ENCODE results near the gene GNA14. TPM values are rescaled to one million over a fixed set of nuclear protein-coding genes. Genes with fewer than 3 reads are reported as not detected.

Gene GNA14
- total RNA-seq, 1 experiment from 2014 or later, result 1.3 TPM

DNA sequence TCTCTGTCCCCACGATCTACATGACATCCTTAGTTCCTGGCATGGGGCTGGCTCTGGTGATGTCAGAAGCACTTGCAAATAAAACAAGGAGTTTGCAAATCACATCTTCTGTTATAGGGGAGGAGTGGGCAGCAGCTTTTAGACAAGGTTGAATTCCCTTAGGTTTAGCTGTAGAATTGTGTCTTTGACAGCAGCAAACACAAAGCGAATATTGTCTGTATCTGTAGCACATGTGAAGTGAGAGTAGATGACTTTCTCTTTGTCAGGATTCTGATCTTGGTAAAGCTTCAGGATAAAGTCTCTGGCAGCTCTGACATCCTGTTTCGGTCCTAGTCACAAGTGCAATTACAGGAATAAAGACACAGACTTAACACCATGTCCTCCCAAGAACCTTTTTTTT is 224.3 kb downstream of the GNA14 start:
- Histone ChIP-seq H3K4me3 (no peak overlapping the region), H3K9me2 (ENCODE audit: insufficient read depth) (no peaks in the 10 kb centered on the region), H3K27ac (no peak overlapping the region), H3K4me1 (replicated peaks; ENCODE audit: insufficient read depth) (no peaks in the 10 kb centered on the region), H3F3A (ENCODE audit: insufficient read depth, low read depth) (no peaks in the 10 kb centered on the region), H3K9me3 (ENCODE audit: insufficient read depth, low read depth) (no peaks in the 10 kb centered on the region), H3K27me3 (ENCODE audit: insufficient read depth, low read depth) (no peaks in the 10 kb centered on the region), H2AFZ (no peak overlapping the region), H4K20me1 (ENCODE audit: insufficient read depth) (no peaks in the 10 kb centered on the region), H3K79me2 (ENCODE audit: low read depth) (no peaks in the 10 kb centered on the region), H3K4me2 (no peak overlapping the region), H3K36me3 (ENCODE audit: low read depth) (no peaks in the 10 kb centered on the region)
- intact Hi-C loops (cut with micrococcal nuclease; ENCODE audit: unreplicated experiment), result no loop called here
- TF ChIP-seq EZH2 (IDR thresholded peaks at IDR 0.05; ENCODE audit: low read depth), result no peak
- TF ChIP-seq, protein P1, sequence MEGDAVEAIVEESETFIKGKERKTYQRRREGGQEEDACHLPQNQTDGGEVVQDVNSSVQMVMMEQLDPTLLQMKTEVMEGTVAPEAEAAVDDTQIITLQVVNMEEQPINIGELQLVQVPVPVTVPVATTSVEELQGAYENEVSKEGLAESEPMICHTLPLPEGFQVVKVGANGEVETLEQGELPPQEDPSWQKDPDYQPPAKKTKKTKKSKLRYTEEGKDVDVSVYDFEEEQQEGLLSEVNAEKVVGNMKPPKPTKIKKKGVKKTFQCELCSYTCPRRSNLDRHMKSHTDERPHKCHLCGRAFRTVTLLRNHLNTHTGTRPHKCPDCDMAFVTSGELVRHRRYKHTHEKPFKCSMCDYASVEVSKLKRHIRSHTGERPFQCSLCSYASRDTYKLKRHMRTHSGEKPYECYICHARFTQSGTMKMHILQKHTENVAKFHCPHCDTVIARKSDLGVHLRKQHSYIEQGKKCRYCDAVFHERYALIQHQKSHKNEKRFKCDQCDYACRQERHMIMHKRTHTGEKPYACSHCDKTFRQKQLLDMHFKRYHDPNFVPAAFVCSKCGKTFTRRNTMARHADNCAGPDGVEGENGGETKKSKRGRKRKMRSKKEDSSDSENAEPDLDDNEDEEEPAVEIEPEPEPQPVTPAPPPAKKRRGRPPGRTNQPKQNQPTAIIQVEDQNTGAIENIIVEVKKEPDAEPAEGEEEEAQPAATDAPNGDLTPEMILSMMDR (conservative IDR thresholded peaks at IDR 0.05), result no peak
- ChIA-PET CTCF (no interaction called here), POLR2A (ENCODE audit: unreplicated experiment) (no interaction called here)
- BruUV-seq (replicated peaks), result no TSS peak
- no peak for DNase-seq

DNA sequence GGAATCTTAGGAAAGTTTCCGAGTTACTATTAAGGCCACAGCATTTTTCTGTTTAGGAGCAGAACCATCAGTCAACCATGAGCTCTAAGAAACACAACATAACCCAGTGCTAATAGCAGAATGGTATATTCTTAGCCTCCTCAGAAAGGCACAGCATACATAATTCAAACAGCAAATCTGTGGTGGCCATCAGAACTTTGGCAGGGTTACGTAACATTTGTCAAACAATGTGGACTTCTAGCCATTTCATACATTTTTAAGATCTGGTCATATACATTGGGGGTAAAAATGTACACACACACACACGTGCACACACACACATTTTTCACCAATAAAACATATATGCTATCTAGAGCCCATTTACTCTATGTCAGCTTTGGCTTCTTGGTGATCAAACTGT is 225.2 kb downstream of the GNA14 start:
- Histone ChIP-seq H3F3A (ENCODE audit: insufficient read depth, low read depth) (no peaks in the 10 kb centered on the region), H3K4me3 (no peak overlapping the region), H3K27me3 (ENCODE audit: insufficient read depth, low read depth) (no peaks in the 10 kb centered on the region), H3K9me2 (ENCODE audit: insufficient read depth) (no peaks in the 10 kb centered on the region), H2AFZ (no peak overlapping the region), H3K4me2 (no peak overlapping the region), H3K36me3 (ENCODE audit: low read depth) (no peaks in the 10 kb centered on the region), H3K4me1 (replicated peaks; ENCODE audit: insufficient read depth) (peaks cover 3% of the 10 kb centered on the region), H3K79me2 (ENCODE audit: low read depth) (no peaks in the 10 kb centered on the region), H3K27ac (no peak overlapping the region), H4K20me1 (ENCODE audit: insufficient read depth) (no peaks in the 10 kb centered on the region), H3K9me3 (ENCODE audit: insufficient read depth, low read depth) (no peaks in the 10 kb centered on the region)
- CTCF ChIA-PET, result no interaction called here
- intact Hi-C loops (cut with micrococcal nuclease; ENCODE audit: unreplicated experiment), result no loop called here
- DNase-seq, result no peak
- BruUV-seq (replicated peaks), result no TSS peak
- POLR2A ChIA-PET (ENCODE audit: unreplicated experiment), result no interaction called here
- TF ChIP-seq, protein P1 (conservative IDR thresholded peaks at IDR 0.05), result no peak
- TF ChIP-seq EZH2 (IDR thresholded peaks at IDR 0.05; ENCODE audit: low read depth), result no peak

DNA sequence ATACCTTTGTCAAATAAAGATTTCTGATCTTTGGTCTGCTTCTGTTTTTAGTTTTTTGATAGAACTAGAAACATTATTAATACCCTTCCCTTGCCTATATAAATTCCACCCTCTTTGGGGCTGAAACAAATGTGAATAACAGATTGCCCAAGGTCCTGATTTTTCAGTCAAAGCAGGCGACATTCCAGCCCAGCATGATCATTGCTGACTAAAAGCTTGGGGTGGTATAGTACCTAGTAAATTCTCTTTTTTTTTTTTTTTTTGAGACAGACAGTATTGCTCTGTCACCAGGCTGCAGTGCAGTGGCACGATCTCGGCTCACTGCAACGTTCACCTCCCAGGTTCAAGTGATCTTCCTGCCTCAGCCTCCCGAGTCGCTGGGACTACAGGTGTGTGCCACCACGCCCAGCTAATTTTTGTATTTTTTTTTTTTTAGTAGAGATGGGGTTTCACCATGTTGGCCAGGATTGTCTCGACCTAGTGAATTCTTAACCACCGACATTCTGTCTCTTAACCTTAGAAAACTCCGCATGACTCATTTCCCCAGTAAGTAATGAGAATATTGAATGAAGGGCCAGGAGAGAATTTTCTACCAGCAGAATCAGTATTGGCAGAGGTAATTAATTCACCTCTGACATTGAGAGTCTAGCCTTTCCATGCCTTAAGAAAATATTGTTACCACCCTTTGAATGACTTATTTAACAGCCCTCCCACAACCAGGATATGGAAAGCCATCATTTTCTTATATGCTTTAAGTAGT is 226.4 kb downstream of the GNA14 start:
- H3K4me3 ChIP-seq, result no peak overlapping the region
- H2AFZ ChIP-seq, result no peak overlapping the region
- BruUV-seq (replicated peaks), result no TSS peak
- no peaks in the 10 kb centered on the region for H3K9me2 ChIP-seq (ENCODE audit: insufficient read depth)
- H3K27me3 ChIP-seq (ENCODE audit: insufficient read depth, low read depth), result no peaks in the 10 kb centered on the region
- H3K27ac ChIP-seq, result no peak overlapping the region
- H3K79me2 ChIP-seq (ENCODE audit: low read depth), result no peaks in the 10 kb centered on the region
- H3F3A ChIP-seq (ENCODE audit: insufficient read depth, low read depth), result no peaks in the 10 kb centered on the region; the same call in 1 of the 2 replicates
- intact Hi-C loops (cut with micrococcal nuclease; ENCODE audit: unreplicated experiment), result no loop called here
- ChIA-PET POLR2A (ENCODE audit: unreplicated experiment) (no interaction called here), CTCF (no interaction called here)
- H3K4me2 ChIP-seq, result no peak overlapping the region
- TF ChIP-seq EZH2 (IDR thresholded peaks at IDR 0.05; ENCODE audit: low read depth), result no peak
- TF ChIP-seq, protein P1 (conservative IDR thresholded peaks at IDR 0.05), result no peak
- no peaks in the 10 kb centered on the region for H4K20me1 ChIP-seq (ENCODE audit: insufficient read depth)
- peaks cover 15% of the 10 kb centered on the region for H3K4me1 ChIP-seq (replicated peaks; ENCODE audit: insufficient read depth)
- no peaks in the 10 kb centered on the region for H3K9me3 ChIP-seq (ENCODE audit: insufficient read depth, low read depth)
- no peak for DNase-seq
- H3K36me3 ChIP-seq (ENCODE audit: low read depth), result no peaks in the 10 kb centered on the region

Data from PC-9 (cell line).